A549 (cell line): Measurements from ENCODE around the gene BIRC7.

Source experiments
- CHD2 ChIP-seq: fragments of 150-350 bp; IDR thresholded peaks from 2 replicates; pipeline ENCODE4 v1.6.1; 2014; ENCODE audit warnings: low read length; ENCODE audit not compliant: partially characterized antibody
- HDAC2 ChIP-seq: fragments of 200-600 bp; sonication (generic); IDR thresholded peaks from 2 replicates; pipeline ENCODE4 v1.6.1; 2016
- HMGXB4 ChIP-seq: fragments of 250-450 bp; sonication (Bioruptor Pico); IDR thresholded peaks from 2 replicates; pipeline ENCODE4 v1.5.0; 2021; ENCODE audit warnings: mild to moderate bottlenecking, moderate library complexity, borderline replicate concordance
- HOXA7 ChIP-seq: fragments of 250-450 bp; sonication (Bioruptor Pico); IDR thresholded peaks from 2 replicates; pipeline ENCODE4 v1.5.0; 2020; ENCODE audit warnings: mild to moderate bottlenecking, moderate library complexity
- POLR2A ChIP-seq: IDR thresholded peaks from 2 replicates; pipeline ENCODE4 v1.6.1; 2012; ENCODE audit warnings: mild to moderate bottlenecking, low read length
- RCOR1 ChIP-seq: fragments of 150-350 bp; IDR thresholded peaks from 2 replicates; pipeline ENCODE4 v1.6.1; 2014; ENCODE audit warnings: antibody characterized with exemption, low read length, low read depth
- REST ChIP-seq: fragments of 200-600 bp; sonication (generic); IDR thresholded peaks from 2 replicates; pipeline ENCODE4 v1.6.1; 2016; ENCODE audit warnings: antibody characterized with exemption, mild to moderate bottlenecking, moderate library complexity
- RFX5 ChIP-seq: fragments of 450-650 bp; IDR thresholded peaks from 2 replicates; pipeline ENCODE4 v1.7.1; 2014; ENCODE audit warnings: antibody characterized with exemption, mild to moderate bottlenecking, moderate library complexity
- SMC3 ChIP-seq: fragments of >200 bp; sonication (Bioruptor Twin); formaldehyde crosslinking; IDR thresholded peaks from 3 replicates; pipeline ENCODE4 v1.6.1; 2018; ENCODE audit warnings: inconsistent platforms
- TF ChIP-seq, protein P1 (sequence below): fragments of >200 bp; sonication (Bioruptor Twin); formaldehyde crosslinking; IDR thresholded peaks from 3 replicates; pipeline ENCODE4 v1.5.1; 2016
- TF ChIP-seq, protein P2 (sequence below): fragments of 450-650 bp; IDR thresholded peaks from 2 replicates; pipeline ENCODE4 v1.6.1; 2014; ENCODE audit warnings: antibody characterized with exemption

- TF ChIP-seq, protein P1, sequence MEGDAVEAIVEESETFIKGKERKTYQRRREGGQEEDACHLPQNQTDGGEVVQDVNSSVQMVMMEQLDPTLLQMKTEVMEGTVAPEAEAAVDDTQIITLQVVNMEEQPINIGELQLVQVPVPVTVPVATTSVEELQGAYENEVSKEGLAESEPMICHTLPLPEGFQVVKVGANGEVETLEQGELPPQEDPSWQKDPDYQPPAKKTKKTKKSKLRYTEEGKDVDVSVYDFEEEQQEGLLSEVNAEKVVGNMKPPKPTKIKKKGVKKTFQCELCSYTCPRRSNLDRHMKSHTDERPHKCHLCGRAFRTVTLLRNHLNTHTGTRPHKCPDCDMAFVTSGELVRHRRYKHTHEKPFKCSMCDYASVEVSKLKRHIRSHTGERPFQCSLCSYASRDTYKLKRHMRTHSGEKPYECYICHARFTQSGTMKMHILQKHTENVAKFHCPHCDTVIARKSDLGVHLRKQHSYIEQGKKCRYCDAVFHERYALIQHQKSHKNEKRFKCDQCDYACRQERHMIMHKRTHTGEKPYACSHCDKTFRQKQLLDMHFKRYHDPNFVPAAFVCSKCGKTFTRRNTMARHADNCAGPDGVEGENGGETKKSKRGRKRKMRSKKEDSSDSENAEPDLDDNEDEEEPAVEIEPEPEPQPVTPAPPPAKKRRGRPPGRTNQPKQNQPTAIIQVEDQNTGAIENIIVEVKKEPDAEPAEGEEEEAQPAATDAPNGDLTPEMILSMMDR, result no peak
- TF ChIP-seq RCOR1, result no peak
- no peak for TF ChIP-seq CHD2
- TF ChIP-seq HOXA7 (CRISPR knock-in tag), result no peak
- no peak for TF ChIP-seq RFX5
- TF ChIP-seq, protein P2, sequence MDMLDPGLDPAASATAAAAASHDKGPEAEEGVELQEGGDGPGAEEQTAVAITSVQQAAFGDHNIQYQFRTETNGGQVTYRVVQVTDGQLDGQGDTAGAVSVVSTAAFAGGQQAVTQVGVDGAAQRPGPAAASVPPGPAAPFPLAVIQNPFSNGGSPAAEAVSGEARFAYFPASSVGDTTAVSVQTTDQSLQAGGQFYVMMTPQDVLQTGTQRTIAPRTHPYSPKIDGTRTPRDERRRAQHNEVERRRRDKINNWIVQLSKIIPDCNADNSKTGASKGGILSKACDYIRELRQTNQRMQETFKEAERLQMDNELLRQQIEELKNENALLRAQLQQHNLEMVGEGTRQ, result no peak
- TF ChIP-seq POLR2A, result no peak
- no peak for TF ChIP-seq HMGXB4
- TF ChIP-seq SMC3, result no peak
- TF ChIP-seq HDAC2, result no peak
- no peak for TF ChIP-seq REST
Measured at GRCh38 chr20:63278661-63279060, 43.0 kb downstream of the BIRC7 start.
